NOMO-1 (cell line): ENCODE data around the gene FBN3.

Experiments used
- DNase-seq, 2 experiments: peaks; one replicate each; lab custom pipeline; 2025; ENCODE audit not compliant: unreplicated experiment in 2 of 2; lab: John Stamatoyannopoulos, UW

Gene FBN3

DNA sequence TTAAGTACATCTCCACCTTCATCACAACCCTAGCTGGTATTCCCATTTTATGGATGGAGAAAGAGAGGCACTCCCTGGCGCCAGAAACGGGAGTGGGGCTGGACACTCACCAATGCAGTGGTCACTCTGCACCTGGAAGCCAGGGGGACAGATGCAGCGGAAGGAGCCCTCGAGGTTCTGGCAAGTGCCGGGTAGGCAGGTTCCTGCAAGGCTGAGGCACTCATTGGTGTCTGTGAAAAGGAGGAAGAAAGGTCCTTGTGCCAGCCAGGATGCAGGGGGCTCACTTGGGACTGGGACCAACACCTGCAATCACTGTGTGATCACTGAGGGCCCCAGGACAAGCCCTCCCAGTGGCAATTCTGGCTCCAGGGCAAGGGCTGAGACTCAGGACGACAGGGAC, 55.1 kb downstream of the FBN3 start:
- no peak for DNase-seq

DNA sequence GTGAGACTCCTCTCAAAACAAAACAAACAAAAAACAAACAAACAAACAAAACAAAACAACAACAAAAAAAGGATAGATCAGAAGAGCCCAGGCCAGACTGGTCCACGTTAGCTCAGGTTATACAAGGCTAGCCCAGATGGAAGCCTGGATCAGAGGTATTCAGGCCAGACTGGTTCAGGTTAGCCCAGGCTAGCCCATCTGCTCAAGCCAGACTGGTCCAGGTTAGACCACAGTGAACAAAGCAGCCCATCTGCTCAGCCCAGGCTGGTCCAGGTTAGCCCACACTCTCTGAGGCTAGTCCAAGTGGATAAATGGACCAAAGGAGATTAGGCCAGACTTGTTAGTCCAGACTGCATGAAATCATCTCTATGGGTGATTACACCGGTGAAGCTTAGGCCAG, 55.7 kb downstream of the FBN3 start:
- no peak for DNase-seq

DNA sequence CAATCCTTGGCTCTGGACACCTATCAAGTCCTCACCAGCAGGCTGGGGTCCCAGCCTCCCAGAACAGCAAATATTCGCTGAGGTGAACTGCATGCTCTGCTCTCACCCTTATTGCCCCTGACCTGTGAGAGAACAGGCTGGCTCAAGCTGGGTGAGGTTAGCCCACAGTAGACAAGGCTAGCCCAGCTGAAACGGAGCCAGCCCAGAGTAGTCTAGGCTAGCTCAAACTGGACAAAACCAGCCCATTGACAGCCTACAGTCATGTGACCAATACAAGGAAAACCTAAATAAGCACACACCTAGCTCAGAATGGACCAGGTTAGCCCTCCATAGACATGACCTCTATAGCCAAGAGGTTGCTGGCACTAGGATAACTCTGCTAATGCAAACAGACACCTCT, 58.4 kb downstream of the FBN3 start:
- DNase-seq = no peak

DNA sequence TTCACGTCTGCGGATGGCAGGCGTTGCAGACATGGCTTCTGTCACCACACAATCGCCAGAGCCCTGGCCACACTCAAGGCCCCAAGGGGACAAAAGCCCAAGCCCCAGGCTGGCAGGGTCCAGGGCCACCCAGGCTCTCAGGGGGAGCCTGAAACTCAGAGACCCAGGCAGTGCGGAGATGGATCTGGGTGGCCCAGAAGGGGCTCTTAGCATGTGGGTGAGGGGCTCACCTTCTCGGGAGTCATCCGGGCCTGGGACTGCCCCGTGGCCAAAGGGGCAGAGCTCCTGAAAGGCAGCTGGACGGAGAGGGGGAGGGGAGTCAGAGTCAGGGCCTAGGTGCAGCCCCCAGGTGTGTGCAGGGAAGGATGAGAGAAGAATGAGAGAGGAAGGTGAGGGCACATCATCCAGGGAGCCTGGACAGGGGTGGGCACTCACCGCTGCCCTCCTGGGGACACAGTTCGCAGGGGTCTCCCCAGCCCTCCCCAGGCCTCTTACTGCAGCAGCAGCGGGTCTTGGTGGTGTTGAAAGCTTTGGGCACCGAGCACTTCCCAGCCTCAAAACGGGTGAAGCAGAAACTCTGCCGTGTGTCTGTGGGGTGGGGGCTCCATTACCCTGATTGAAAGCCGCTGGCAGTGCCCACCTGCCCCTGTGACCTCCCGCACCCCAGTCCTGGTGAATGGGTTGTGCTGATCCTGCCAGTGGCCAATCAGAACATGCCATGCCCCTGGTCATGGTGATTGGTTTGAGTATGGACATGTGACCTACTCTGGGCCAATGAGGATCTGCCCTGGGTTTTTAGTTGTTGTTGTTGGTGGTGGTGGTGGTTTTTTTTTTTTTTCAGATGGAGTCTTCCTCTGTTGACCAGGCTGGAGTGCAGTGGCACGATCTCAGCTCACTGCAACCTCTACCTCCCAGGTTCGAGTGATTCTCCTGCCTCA, 59.5 kb downstream of the FBN3 start:
- DNase-seq = no peak

DNA sequence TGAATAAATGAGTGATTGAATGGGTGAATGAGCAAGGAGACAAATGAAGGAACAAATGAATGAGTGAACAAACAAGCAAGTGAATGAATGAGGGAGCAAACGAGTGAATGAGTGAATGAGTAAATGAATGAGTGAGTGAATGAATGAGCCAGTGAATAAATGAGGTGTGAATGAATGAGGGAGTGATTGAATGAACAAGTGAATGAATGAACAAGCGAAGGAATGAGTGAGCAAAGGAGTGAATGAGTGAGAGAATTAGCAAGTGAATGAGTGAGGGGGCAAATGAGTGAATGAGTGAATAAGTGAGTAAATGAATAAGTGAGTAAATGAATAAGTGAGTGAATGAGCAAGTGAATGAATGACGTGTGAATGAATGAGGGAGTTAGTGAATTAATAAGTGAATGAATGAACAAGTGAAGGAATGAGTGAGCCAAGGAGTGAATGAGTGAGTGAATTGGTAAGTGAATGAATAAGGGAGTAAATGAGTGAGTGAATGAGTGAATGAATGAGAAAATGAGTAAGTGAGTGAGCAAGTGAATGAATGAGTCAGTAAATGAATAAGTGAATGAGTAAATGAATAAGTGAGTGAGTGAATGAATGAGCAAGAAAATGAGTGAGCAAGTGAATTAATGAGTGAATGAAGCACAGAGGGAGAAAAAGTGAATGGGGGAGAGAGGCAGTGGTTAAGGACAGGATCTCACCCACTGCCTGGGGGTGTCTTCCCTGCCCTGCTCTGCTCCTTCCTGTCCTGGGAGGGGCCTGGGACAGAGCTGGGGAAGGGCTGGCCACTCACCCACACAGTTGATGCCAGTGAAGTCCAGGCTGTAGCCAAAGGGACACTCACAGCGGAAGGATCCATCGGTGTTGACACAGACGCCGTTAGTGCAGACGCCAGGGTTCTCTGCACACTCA, 60.4 kb downstream of the FBN3 start:
- DNase-seq = no peak

DNA sequence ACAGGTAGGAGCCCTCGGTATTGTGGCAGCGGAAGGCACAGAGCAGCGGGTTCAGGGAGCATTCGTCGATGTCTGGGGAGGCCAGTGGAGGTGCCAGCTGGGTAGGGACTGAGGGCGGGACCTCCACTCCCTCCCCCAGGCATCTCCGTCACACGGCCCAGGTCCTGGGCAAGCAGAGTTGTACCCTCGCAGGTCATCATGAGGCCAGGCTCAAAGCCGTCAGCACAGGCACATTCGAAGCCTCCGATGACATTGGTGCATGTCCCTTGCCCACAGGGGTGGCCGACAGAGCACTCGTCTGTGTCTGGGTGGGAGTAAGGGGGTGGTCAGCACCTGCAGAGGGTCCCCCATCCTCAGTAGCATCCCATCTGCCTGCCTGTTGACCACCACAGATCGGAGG, 61.5 kb downstream of the FBN3 start:
- no peak for DNase-seq

DNA sequence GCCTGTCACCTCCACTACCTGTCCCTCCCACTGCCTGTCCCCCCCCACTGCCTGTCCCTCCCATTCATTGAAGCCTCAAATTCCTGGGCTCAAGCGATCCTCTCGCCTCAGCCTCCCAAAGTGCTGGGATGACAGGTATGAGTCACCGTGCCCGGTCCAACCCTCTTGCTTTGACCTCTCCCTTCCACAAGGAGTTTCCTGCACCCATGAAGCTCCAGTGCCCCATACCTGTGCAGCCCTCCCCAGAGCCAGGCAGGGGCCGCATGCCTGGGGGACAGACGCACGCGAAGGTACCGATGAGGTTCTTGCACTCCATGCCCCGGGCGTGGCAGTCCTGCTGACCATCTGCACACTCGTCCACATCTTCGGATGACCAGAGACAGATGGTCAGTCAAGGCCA, 62.5 kb downstream of the FBN3 start:
- no peak for DNase-seq

DNA sequence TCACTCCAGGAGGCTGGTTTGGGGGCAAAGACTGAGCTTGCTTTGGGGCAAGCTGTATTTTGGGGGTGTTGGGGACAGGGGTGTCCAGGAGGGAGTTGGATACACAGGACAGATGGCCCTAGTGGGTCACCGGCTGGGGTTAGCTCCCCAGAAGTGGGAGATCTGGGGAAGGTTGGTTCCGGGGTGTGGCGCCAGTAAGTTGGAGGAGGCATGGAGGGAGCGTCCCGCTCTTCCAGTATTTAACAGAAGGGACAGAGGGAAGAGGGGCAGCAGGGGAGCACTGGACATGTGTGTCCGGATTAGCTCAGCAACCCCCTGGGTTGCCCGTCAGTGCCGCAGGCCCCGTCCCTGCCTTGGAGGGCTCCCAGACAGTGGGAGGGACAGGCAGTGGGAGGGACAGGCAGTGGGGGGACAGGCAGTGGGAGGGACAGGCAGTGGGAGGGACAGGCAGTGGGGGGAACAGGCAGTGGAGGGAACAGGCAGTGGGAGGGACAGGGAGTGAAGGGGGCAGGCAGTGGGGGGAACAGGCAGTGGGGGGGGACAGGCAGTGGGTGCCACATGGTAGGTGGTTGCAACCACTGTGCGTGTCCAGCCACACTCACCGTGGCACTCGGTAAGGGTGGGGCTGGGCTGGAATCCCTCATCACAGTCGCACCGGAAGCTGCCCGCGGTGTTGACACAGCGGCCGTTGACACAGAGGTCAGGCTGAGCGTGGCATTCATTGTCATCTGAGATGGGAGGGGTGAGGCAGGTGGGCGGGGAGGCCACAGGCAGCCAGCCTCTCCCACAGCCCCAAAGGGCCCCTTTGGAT, 63.6 kb downstream of the FBN3 start:
- DNase-seq = peak; percentile 13 to 41

DNA sequence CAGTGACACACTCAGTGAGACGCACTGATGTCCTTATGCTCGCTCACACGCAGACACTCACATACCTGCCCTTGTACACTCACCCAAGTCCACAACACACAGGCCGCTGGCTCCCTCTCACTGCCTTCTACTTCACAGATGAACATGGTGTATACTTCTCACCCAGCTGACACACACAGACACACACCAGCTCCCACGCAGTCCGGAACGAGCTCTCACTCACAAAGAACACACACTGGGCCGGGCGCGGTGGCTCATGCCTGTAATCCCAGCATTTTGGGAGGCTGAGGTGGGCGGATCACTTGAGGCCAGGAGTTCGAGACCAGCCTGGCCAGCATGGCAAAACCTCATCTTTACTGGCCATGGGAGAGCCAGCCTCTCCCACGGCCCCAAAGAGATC, 65.2 kb downstream of the FBN3 start:
- no peak for DNase-seq

DNA sequence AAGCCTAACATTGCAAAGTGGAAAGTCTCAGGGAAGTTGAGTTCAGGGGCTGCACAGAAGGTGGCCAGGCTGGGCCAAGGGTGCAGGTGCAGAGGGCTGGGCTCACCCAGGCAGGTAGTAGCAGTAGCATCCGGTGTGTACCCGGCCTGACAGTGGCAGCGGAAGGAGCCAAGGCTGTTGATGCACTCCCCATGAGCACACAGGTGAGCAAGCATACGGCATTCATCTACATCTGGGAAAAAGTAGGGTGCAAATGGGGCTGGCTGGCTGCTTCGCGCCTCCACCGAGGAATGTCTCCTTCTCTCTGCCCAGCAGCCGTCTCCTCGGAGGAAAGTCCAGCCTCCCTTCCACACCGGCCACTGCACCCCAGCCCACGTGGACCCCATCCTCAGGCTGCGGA, 66.3 kb downstream of the FBN3 start:
- no peak for DNase-seq

DNA sequence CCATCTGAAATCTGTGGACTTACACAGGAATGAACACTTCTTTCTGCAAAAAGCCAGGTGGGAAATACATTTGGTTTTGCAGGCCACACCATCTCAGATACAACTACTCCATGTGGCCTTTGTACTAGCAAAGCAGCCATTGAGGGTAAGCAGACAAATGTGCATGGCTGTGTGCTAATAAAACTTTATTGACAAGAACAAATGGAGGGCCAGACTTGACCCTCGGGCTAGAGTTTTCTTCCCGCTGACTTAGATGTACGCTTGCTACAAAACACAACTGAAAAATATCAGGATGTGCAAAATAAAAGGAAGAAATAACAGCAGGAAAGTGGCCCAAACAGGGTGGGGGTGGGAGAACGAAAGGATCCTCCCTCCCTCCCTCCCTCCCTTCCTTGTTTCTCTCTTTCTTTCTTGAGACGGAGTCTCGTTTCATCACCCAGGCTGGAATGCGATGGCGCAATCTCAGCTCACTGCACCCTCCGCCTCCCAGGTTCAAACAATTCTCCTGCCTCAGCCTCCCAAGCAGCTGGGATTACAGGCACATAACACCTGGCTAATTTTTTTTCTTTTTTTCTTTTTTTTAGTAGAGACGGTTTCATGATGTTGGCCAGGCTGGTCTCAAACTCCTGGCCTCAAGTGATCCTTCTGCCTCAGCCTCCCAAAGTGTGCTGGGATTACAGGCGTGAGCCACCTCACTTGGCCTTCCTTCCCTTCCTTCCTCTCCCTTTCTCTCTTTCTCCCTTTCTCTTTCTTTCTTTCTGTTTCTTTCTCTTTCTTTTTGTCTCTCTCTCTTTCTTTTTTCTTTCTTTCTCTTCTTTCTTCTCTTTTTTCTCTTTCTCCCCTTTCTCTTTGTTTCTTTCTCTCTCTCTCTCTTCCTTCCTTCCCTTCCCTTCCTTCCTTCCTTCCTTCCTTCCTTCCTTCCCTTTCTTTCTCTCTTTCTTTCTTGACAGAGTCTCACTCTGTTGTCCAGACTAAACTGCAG, 67.5 kb downstream of the FBN3 start:
- DNase-seq = no peak

DNA sequence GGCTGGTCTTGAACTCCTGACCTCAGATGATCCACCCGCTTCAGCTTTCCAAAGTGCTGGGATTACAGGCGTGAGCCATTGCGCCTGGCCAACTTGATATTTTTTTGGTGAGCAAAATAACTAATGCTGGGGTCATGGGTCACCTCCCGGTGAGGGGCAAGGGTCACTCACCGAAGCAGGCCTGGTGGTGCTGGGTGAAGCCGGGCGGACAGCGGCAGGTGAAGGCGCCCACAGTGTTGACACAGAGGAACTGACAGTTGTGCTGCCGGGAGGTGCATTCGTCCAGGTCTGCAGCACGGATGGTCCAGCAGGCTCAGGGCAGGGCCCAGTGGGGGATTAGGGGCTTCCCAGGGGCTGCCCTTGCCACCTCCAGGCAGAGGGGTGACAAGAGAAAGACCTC, 68.6 kb downstream of the FBN3 start:
- no peak for DNase-seq

DNA sequence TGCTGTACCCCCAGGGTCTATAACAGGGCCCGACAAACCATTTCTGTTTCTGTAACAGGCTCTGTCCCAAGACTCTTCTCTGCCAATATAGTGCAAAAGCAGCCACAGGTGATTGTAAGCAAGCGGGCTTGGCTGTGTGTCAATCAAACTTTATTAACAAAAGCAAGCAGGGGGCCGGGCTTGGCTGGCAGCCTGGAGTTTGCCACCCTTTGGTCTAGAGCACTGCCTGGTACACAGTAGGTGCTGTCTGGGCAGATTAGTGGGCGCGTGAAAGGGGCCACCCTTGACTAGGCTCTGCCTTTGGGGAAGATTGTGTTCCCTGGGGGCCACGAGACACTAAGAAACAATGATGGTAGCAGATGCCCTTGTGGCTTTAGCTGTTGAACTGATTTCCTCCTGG, 69.4 kb downstream of the FBN3 start:
- no peak for DNase-seq

DNA sequence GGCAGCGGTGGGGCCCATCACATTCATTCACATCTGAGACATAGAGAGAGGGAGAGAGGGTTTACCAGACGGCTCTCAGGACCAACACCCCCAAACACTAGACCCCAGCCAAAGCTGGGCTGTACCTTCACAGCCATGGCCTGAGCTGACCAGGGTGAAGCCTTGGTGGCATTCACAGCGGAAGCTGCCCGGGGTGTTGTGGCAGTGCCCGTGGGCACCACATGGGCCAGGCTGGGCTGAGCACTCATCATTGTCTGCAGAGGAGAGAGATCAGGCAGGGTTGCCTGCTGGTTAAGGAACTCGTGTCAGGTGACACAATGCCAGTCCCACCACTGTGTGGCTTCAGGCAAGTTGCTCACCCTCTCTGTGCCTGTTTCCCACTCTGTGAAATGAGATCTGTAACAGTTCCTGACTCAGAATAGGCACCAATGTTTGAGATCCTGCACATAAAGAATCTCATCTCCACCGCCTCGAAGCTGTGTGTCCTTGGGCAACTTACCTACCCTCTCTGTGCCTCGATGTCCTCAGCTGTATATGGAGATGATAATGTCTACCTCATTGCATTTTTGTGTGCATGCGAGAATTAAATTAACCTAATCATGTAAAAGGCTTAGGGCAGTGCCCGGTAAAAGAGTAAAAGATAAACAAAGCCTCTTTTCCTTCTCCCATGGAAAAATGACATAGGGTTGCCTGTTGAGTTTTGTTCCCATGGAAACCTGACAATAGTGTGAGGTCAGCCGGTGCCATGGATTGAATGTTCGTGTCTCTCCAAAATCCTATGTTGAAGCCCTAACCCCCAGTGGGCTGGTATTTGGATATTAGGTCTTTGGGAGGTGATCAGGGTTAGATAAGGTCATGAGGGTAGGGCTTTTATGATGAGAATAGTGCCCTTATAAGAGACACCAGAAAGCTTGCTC, 74.0 kb downstream of the FBN3 start:
- DNase-seq = no peak

DNA sequence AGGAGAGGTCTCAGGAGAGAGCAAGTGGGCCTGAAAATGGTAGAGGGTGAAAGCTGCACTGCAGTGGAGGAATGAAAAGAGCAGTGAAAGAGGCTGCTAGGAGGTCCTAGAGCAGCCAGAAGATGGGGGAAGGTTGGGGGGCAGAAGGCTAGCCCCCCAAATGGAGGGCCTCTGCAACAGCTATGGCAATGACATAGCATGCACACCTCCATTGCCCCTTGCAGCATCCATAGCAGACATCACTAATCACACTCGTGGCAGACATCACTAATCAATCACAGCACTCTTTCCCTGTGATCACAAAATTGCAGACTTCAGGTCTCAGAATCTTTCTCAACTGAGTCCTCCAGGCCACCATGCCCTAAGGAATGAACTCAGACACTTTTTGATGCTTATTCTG, 74.9 kb downstream of the FBN3 start:
- no peak for DNase-seq

DNA sequence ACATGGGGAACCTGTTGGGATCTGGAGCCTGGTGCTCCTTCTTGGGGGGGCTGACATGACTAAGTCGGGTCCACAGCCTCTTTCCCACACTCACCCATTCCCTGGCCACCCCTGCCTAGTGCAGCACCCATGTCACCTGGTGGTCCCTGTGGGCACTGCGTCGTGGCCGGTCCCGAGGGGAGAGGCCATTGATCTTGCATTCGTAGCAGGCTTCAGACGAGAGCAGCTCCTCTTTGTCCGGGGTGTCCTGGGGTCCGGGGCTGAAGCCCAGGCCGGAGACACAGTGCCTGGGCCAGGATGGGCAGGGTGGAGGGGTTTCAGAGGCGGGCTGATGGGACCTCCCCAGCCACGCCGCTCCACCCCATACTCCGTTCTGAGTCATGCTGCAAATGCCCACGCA, 77.5 kb downstream of the FBN3 start:
- DNase-seq = no peak

DNA sequence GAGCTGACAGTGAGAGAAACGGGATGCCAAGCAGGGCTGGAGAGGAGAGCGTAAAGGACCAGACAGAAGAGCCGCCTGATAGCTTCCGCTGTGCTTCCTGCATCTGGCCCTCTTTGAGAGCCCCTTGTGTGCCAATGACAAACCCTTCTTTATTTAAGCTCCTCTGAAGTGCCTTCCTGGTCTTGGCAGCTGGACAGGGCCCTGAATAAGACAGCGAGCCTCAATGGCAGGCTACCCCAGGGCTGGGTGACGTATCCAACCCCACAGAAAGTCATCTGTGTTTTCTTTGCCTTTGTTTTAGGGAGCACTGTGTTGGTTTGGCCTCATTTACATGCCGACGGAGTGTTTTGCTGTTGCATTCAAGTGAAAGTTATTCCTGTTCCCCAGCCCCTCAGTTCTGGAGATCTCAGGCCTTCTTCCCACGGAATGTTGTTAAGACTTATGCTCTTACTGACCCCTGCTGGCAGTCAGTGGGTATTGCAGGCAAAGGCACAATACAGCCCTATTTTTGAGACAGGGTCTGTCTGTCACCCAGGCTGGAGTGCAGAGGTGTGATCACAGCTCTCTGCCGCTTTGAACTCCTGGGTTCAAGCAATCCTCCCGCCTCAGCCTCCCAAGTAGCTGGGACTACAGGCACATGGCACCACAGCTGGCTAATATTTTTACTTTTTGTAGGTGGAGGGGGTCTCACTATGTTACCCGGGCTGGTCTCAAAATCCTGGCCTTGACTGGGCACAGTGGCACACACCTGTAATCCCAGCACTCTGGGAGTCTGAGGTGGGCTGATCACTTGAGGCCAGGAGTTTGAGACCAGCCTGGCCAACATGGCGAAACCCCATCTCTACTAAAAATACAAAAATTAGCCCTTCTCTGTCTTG, 80.1 kb downstream of the FBN3 start:
- DNase-seq = no peak

DNA sequence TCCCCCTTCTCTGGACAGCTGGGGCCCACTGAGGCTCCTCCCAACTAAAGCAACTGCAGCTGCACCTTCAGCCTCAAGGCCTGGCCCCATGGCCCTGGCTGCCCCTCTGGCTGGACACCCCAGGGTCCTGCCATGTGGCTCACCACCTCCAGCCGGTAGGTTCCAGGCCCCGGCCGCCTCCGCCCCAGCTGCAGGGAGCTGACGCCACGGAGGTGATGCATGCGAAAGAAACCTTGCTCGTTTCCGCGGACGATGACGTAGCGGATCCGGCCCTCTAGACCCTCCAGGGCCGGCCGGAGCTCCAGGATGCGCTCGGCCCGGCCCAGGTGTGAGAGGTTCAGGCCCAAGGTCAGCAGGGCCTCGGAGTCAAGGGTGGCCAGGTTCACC, 83.5 kb downstream of the FBN3 start:
- no peak for DNase-seq
